ENCODE measurements around the gene IRF2. TPM values are rescaled to one million over a fixed set of nuclear protein-coding genes. Genes with fewer than 3 reads are reported as not detected.

IRF2 gene
- total RNA-seq, result 10 to 100 TPM; 25.1 to 29.4 TPM
- long read RNA-seq, donor 1, transcript IRF2-201 (9 exons, 2,303 nt), result major isoform, 6 of 14 reads
- long read RNA-seq, donor 1, partial matches to known transcripts, result 1 of 14 reads
- long read RNA-seq, donor 1, other reads (novel, unspliced or antisense), result 7 of 14 reads
- long read RNA-seq, donor 2, transcript IRF2-201 (9 exons, 2,303 nt), result major isoform, 13 of 20 reads
- long read RNA-seq, donor 2, partial matches to known transcripts, result 1 of 20 reads
- long read RNA-seq, donor 2, other reads (novel, unspliced or antisense), result 6 of 20 reads

DNA sequence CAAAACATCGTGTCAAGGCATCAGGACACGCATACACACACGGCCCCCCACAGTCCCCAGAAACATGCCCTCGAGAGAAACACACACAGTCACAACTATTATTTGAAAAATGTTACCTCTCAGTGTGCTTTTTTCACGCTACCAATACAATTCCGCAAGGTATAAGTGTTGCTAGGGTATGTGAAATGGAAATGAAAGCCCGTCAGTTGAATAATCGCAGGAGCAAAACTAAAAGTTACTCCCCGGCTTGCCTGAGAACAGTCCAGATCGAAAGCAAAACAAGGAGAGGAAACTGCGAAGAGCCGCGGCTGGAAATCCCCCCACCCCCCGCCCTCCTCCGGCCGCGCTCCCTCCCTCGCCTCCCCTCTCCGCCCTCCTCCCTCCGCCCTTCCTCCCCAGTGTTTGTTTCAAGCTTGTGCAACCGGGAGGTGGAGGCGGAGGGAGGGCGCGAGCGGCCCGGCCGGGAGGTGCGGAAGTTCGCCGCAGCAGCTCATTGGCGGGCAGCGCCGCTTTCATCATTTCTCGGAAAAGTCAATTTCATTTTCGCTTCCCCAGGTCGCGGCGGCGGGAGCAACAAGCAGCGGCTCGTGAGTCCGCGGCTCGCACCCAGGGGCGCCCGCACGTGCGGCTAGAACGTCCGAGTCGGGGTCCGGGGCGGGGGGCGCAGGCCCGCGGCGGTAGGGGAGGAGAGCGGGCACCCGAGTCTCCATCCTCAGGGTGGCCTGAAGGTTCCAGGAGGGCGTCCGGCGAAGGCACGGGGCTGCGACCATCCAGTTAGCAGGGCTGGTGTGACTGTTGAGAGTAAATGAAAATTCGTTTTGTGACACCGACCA lies at the start of gene IRF2:
Gene IRF2, minus strand, starts transcription at position 288 of the 833 bp plus-strand sequence. CDS start 45,486 bp downstream, outside the sequence.
- peak; percentile 99 for DNase-seq (ENCODE audit: low spot score)
- intact Hi-C loops (cut with DNase I), result loop anchor here (2.0 to 10.0 kb wide), 2 partner anchors 60 to 62 kb away; no protein-coding TSS in a partner anchor

GRCh38 chr4:184515606-184516005 lies 41.3 kb upstream of the IRF2 start:
- DNase-seq (ENCODE audit: low spot score), result no peak
- intact Hi-C loops (cut with DNase I), result no loop called here

GRCh38 chr4:184514121-184514988 lies 40.0 kb upstream of the IRF2 start:
- intact Hi-C loops (cut with DNase I), result no loop called here
- DNase-seq (ENCODE audit: low spot score), result peak; percentile 91

DNA sequence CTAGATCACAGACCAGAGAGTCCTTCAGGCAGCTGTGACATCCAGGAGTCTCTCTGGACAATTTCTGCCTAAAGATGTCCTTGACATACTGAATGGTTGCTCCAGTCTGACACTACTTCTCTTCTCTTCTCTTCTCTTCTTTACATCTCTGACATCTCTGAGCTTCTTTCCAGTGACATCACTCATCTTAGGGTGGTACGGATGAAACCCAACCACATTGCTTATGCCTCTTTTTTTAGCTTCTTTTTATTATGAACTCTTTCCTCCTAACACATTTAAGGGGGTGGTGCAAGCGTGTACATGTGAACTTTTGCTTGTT lies 39.4 kb upstream of the IRF2 start:
- intact Hi-C loops (cut with DNase I), result no loop called here

DNA sequence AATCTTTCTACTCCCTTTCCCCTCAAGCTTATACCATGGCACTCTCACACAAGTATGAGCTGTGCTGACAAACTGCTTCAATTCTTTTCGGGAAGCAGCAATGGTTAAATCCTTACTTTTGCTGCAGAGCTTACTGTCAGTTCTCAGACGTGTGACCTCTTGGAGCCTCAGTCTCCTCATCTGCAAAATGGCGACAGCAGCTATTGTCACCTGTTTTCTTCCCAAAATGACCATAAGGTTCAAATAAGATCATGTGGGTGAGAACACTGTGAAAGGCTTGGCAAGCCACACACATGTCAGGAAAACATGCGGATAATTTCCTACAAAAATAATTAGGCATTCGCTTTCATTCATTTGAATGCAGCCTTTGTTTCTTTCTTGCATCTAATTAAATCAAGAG lies 36.8 kb upstream of the IRF2 start:
- intact Hi-C loops (cut with DNase I), result no loop called here
- DNase-seq (ENCODE audit: low spot score), result no peak

More for the DNA sequence above, 39.4 kb upstream of the IRF2 start:
- no peak for DNase-seq (ENCODE audit: low spot score)

DNA sequence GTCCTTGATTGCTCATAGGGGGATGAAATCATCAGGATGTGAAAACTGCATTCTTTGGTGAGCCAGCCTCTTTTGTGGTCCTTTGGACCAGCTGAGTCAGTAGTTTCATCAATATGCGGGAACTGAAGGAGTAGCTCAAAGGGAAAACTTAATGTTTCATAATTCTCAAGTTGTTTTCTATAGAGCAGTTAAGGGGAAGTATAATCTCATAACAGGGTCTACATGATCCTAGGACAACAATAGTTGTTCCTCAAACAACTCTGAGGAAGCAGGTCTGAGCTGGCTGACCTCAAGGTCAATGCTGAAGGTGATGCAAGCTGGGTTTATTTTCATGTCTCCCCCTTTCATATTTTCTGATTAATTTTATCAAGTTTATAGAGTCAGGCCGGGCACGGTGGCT lies 36.1 kb upstream of the IRF2 start:
- no peak for DNase-seq (ENCODE audit: low spot score)
- intact Hi-C loops (cut with DNase I), result no loop called here

- DNase-seq (ENCODE audit: low spot score), result no peak
- intact Hi-C loops (cut with DNase I), result no loop called here
Measured at GRCh38 chr4:184506527-184507121, 32.3 kb upstream of the IRF2 start.

- intact Hi-C loops (cut with DNase I), result loop anchor here in 1 of 2 donors (5.0 kb wide), 1 partner anchor 1232 kb away; no protein-coding TSS in a partner anchor
- DNase-seq (ENCODE audit: low spot score), result no peak
Measured at GRCh38 chr4:184504385-184504784, 30.0 kb upstream of the IRF2 start.

- intact Hi-C loops (cut with DNase I), result loop anchor here in 1 of 2 donors (2.0 to 5.0 kb wide), 2 partner anchors 51 to 1232 kb away; no protein-coding TSS in a partner anchor
- DNase-seq (ENCODE audit: low spot score), result no peak
Measured at GRCh38 chr4:184503869-184504300, 29.5 kb upstream of the IRF2 start.

DNA sequence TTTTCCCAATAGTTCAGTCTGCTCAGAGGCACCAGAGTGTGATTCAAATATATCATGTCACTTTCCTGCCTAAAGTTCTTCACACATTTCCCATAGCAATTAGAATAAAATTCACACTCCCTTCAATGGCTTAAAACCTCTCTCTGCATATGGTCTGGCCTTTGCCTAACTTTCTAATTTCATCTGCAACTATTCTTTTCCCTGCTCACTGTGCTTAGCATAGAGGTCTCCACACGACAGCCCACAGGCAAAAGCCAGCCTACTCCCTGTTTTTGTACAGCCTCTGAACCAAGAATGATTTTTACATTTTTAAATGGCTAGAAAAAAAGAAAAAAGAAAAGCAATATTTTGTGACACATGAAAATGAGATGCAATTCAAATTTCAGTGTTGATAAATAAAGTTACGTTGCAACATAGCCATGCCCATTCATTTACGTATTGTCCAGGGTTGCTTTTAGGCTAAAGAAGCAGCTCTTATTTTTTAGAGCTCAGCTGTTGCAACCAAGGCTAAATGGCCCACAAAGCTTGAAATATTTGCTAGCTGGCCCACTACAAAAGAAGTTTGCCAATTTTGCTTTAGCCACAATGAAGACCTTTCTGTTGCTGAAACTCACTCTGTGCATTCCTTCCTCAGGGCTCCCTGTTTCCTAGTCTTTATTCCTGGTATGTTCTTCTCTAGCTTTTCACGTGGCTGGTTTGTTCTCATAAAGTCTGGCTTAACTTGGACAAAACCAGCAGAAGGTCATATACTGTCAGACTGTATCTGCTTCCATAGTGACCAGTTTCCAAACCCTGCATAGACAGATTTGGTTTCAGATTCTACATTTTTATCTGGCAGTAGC lies 26.6 kb upstream of the IRF2 start:
- intact Hi-C loops (cut with DNase I), result loop anchor here in 1 of 2 donors (5.0 kb wide), 1 partner anchor 1229 kb away; no protein-coding TSS in a partner anchor
- DNase-seq (ENCODE audit: low spot score), result no peak

GRCh38 chr4:184499996-184500395 lies 25.6 kb upstream of the IRF2 start:
- DNase-seq (ENCODE audit: low spot score), result no peak
- intact Hi-C loops (cut with DNase I), result loop anchor here in 1 of 2 donors (5.0 kb wide), 1 partner anchor 1228 kb away; no protein-coding TSS in a partner anchor

DNA sequence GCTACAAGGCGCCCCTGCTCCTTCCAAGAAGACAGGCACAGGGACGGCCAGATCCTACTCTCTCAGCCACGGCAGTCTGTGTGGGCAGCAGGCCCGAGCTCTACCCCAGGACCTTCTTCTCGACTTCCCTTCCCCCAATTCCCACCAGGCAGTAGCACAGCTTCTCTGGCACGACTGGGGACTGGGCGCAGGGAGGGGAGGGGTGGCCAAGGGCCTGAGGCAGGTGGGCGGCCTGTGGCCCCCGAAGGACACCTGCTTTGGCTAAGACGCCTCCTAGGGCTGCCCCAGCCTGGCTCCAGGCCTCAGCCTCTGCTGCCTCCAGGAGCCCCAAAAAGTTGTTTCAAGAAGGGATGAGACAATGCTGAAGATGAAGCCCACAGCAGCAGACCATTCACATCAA lies 24.2 kb upstream of the IRF2 start:
- intact Hi-C loops (cut with DNase I), result no loop called here
- no peak for DNase-seq (ENCODE audit: low spot score)

DNA sequence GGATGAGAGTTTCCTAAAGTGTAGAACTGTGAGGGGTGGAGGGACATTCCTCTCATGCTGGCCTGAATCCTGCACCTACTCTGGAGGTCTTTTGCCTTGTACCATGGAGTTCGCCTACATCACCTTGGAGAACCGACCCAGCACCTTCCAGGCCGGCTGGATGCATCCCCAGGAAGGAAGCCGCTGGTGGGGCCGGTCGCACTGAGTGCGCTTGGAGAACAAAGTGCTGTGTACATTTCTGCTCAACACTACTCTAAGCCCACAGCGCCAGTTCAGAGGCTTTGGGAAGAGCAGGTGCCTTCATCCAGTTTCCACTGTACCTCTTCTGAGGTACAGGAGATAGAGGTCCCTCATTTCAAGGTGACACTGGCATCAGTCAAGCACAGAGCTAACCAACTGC lies 15.4 kb upstream of the IRF2 start:
- no peak for DNase-seq (ENCODE audit: low spot score)
- intact Hi-C loops (cut with DNase I), result no loop called here

GRCh38 chr4:184487503-184487902 lies 13.2 kb upstream of the IRF2 start:
- intact Hi-C loops (cut with DNase I), result no loop called here
- no peak for DNase-seq (ENCODE audit: low spot score)

- intact Hi-C loops (cut with DNase I), result no loop called here
Measured at GRCh38 chr4:184485279-184485678, 10.9 kb upstream of the IRF2 start.

GRCh38 chr4:184481544-184481943 lies 7.2 kb upstream of the IRF2 start:
- no peak for DNase-seq (ENCODE audit: low spot score)
- intact Hi-C loops (cut with DNase I), result no loop called here

More at GRCh38 chr4:184485279-184485678, 10.9 kb upstream of the IRF2 start:
- no peak for DNase-seq (ENCODE audit: low spot score)

GRCh38 chr4:184479516-184479950 lies 5.2 kb upstream of the IRF2 start:
- no peak for DNase-seq (ENCODE audit: low spot score)
- intact Hi-C loops (cut with DNase I), result loop anchor here in 1 of 2 donors (10.0 kb wide), 1 partner anchor 55 kb away; no protein-coding TSS in a partner anchor

All from posterior vena cava (tissue), 2 donors.